Activated T-cell treated with anti-CD3 and anti-CD28 coated beads for 24 hours (primary cell): ENCODE results near the gene PDE2A.

ENCODE experiments used
- DNase-seq: peaks from one replicate; pipeline ENCODE4 v3.0.0-alpha.2; 2020; ENCODE audit warnings: low read depth

Gene PDE2A

DNA sequence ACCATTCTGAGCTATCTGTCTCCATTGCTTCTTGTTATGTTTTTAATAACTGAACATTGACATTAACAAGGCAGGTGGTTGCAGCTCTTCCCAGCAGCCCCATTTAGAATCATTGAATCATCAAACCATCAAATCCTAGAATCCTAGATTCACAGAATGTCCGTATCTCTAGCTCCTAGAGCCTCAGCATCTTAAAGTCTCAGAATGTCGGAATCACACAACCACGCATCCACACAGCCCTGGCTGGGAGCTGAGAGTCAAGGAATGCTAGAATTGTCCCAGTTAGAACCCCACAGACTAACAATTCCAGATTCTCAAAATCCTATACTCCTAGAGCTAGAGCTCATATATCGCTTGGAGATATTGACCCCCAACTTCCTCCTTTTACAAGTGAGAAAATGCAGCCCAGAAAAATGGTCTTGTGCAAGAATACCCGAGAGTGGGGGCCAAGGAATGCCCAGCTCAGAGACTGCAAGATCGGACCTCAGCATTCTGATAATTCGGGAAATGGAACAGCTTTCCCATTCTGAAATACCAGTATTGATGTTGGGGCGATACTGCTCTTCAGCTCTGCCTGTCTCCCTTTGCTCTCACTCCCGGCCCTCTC, 38.8 kb downstream of the PDE2A start:
- no peak for DNase-seq

- no peak for DNase-seq
Observed at GRCh38 chr11:72634472-72635095, 39.6 kb downstream of the PDE2A start.

GRCh38 chr11:72634016-72634415, 40.2 kb downstream of the PDE2A start:
- no peak for DNase-seq

DNA sequence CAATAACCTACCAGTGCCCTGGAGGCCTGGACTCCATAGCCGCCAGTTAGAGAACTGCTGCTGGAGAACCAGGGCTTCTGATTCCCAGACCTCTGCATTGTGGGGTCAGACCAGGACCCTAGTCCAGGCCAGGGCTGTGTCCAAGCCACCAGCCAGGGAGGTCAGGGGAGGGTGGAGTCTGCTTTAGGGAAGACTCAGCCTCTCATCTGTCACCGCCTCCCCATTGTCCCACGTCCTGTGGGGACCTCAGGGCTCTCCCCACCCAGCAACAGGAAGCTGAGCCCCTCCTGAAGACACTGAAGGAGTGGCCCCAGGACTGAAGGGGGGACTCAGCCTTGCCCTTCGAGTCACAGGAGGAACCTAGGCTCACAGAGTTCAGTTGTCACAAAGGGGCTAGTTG, 41.2 kb downstream of the PDE2A start:
- DNase-seq, result no peak

DNA sequence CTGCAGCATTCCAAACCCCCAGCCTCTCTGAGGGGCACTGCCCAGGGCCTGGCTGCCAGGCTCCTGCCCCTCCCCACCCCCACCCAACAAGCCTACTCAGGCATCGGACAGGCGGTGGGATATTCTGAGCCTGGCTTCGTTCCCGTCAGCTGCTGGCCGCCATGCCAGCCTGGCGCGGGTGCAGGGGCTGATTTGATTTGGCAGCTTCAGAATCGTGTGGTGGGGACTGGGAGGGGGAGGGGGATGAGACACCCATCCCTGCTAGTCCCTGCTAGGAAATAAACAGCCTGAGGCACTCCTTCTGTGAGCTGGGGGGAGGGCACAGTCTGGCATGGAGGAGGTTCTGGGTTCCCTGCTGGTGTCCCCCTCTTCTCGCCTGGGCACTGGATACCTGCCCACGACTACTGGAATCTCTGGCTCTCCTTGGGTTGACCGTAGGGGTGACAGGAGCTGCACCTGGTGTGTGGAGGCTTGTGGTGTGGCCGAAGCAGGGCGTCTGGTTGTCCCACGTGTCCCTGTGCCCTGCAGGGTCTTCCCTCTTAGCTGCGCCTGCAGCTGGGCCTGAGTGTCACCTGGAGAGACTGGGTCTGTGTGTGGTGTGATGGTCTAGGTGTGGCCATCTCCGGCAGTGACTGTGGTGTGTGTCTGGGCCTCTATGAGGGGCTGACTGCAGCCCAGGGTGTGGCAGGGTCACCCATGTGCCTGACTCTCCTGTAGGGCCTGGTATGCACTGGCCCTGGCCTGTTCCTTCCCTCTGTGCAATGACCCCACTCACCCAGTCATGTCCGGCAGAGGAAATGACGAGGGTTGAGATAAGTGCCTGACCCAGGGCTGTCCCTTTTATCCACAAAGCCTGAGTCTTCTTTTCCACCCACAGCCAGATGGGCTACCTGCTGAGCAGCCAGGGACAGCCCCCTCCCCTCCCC, 42.2 kb downstream of the PDE2A start:
- DNase-seq, result no peak

- no peak for DNase-seq
Observed at GRCh38 chr11:72630104-72630852, 43.9 kb downstream of the PDE2A start.

GRCh38 chr11:72629266-72629665, 45.0 kb downstream of the PDE2A start:
- DNase-seq, result no peak

DNA sequence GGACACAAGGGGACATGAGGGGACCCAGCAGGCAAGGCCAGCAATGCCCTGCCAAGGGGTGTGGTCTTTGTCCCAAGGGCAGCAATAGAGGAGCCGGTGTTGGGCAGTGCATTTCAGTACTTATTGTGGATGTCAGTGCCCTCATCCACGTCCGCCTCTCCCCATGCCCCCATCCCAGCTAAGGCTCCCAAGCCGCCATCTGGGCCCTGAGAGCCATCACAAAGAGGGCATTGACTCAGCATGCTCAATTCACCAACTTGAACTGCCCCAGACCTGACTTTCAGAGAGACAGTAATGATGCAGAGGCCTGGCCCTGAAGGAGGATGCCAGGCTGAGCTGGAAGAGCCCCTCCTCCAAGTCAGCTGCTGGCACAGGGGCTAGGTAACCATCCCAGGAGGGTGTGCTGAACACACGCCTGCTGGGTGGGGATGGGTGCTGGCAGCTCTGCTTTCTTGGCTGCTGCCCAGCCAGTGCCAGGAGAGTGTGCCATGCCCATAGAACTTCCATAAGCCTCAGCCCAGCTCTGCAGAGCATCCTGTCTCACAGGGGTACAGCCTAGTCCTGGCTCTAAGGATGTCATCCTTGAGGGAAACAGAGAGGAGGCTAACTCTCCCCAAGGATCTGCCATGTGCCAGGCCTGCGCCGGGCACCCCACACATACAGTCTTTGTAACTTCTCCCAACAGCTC, 46.5 kb downstream of the PDE2A start:
- no peak for DNase-seq

- DNase-seq, result no peak
Observed at GRCh38 chr11:72626414-72626936, 47.7 kb downstream of the PDE2A start.

GRCh38 chr11:72625691-72626413, 48.4 kb downstream of the PDE2A start:
- no peak for DNase-seq

DNA sequence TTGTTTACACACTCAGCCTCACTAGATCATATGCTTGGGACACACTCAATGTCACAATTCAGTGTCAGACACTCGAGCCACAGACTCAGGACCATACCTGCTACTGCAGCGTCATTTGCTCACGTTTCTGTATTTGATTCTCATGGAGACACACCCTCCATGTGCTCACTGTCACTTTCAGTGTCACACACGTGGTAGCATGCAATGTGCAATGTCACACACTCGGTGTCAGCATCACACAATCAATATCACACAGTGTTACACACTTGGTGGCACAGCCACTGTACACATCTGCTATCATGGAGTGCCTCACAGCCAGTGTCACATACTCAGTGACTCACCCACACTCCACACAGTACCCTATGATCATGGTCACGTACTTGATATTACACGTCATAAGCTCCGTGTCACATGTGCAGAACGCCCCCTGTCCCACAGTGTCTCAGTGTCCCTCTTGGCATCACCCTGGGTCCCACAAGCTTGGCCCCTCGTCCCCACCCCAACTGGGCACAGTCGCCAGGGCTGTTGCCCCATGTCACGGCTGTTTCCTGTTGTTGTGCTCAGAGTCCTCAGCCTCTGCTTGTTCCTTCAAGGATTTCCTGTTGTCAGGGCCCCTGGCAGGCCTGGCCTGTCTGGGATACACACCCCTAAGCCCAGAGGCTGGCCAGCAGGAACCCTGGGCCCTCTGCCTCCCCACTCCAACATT, 49.6 kb downstream of the PDE2A start:
- DNase-seq, result no peak

DNA sequence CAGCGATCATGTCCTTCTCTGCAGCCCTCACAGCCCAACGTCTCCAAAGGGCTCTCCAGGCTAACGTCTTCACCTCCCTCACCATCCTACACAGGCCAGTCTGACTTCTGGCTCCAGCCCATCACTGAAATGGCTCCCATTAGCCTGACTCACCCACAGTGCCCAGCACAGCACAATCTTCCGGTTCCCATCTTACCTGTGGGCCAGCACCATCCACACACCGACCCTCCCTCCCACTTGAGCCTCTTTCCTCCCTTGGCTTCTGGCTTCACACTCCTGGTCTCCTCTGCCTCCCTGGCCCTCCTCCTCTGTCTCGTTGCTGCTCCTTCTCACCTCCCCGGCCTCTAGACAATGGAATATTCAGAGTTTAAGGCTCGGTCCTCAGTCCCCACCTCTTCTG, 51.2 kb downstream of the PDE2A start:
- no peak for DNase-seq

- DNase-seq, result no peak
Observed at GRCh38 chr11:72621008-72621610, 53.1 kb downstream of the PDE2A start.

- DNase-seq, result no peak
Observed at GRCh38 chr11:72618803-72619202, 55.4 kb downstream of the PDE2A start.

GRCh38 chr11:72617080-72617762, 57.0 kb downstream of the PDE2A start:
- no peak for DNase-seq

DNA sequence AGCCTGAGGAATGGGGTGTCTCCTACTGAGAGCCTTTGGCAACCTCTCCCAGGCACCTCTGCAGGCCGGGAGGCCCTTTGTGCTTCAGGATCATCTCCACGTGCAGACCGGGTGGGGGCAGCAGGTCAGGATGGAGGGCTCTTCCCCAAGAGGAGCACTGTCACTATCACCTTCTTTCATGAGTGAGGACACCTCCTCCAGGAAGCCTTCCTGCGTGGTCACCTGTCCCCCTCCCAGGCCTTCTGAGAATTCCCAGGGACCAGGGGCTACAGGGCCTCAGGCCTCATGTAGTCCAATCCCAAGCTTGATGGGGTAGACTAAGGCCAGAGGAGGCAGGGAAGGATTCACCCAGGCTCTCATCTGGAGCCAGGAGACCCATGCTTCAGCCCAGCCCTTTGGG, 57.6 kb downstream of the PDE2A start:
- no peak for DNase-seq

DNA sequence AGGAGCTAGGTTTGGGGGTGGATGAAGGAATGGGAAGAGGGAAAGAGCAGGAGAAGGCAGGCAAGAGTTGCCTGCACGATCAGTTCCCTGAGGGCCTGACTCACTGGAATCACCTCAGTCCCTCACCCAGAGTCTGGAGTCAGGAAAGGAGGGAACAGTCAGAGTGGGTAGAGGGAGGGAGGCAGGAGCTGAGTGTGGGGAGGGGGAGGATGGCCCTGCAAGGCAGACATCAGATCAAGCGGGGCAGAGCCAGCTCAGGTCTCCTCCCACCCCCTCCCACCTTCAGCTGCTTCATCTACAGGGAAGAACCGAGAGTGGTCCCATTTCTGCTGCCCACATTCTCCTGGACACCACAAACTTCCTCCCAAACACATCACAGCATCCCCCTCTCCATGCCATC, 58.9 kb downstream of the PDE2A start:
- DNase-seq, result no peak

GRCh38 chr11:72614381-72614780, 59.8 kb downstream of the PDE2A start:
- no peak for DNase-seq

DNA sequence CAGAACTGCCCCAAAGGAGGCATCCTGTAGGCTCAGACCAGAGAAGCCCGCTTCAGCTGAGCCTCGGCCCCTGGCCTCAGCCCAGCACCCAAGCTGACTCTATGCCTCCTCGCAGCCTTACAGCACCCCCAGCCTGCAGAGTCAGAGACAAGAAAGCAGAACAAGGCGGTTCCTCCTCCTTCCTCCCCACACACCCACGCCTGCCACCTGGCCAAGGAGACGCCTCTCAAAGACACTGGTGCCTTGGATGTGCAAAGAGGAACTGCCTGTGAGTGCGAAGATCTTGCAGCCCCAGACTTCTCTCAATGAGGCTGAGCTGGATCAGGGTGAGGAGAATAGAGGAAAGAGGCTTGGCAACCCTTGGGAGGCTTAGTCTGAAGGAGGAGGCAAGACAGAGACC, 60.2 kb downstream of the PDE2A start:
- no peak for DNase-seq
